Panc1 (cell line): ENCODE measurements around the gene KMT2C.

Experiments used
- CTCF ChIP-seq: fragments of 450-650 bp; IDR thresholded peaks from 2 replicates; pipeline ENCODE4 v1.5.1; 2017; ENCODE audit warnings: mild to moderate bottlenecking
- POLR2AphosphoS5 ChIP-seq: IDR thresholded peaks from 2 replicates; pipeline ENCODE4 v1.6.1; 2012; ENCODE audit warnings: mild to moderate bottlenecking, low read depth, low read length, moderate library complexity
- SIN3A ChIP-seq: IDR thresholded peaks from 2 replicates; pipeline ENCODE4 v1.6.1; 2012; ENCODE audit warnings: low read depth, mild to moderate bottlenecking, low read length, moderate library complexity, borderline replicate concordance; ENCODE audit not compliant: insufficient read depth
- TCF7L2 ChIP-seq: IDR thresholded peaks from 2 replicates; pipeline ENCODE4 v1.6.1; 2011; ENCODE audit warnings: mild to moderate bottlenecking, low read depth, low read length, inconsistent platforms
- TF ChIP-seq, protein P1 (sequence below), 2 experiments: IDR thresholded peaks; 2 replicates each; pipeline ENCODE4 v1.6.1; 2011 to 2012; ENCODE audit warnings: low read depth in 2 of 2, control low read depth in 1 of 2, low read length in 1 of 2, mild to moderate bottlenecking in 1 of 2, moderate library complexity in 1 of 2; ENCODE audit not compliant: insufficient read depth in 1 of 2

DNA sequence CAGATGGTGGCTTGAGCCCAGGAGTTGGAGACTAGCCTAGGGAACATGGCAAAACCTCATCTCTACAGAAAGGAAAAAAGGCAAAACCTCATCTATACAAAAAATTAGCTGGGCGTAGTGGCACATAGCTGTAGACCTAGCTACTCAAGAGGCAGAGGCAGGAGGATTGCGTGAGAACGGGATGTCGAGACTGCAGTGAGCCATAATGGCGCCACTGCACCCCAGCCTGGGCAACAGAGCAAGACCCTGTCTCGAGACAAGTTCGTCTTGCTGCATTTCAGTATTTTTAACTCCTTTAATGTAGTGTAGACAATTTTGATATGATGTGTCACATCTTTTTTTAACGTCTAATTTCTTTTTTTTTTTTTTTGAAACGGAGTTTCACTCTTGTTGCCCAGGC lies 31.4 kb upstream of the KMT2C start:
- TF ChIP-seq, protein P1, sequence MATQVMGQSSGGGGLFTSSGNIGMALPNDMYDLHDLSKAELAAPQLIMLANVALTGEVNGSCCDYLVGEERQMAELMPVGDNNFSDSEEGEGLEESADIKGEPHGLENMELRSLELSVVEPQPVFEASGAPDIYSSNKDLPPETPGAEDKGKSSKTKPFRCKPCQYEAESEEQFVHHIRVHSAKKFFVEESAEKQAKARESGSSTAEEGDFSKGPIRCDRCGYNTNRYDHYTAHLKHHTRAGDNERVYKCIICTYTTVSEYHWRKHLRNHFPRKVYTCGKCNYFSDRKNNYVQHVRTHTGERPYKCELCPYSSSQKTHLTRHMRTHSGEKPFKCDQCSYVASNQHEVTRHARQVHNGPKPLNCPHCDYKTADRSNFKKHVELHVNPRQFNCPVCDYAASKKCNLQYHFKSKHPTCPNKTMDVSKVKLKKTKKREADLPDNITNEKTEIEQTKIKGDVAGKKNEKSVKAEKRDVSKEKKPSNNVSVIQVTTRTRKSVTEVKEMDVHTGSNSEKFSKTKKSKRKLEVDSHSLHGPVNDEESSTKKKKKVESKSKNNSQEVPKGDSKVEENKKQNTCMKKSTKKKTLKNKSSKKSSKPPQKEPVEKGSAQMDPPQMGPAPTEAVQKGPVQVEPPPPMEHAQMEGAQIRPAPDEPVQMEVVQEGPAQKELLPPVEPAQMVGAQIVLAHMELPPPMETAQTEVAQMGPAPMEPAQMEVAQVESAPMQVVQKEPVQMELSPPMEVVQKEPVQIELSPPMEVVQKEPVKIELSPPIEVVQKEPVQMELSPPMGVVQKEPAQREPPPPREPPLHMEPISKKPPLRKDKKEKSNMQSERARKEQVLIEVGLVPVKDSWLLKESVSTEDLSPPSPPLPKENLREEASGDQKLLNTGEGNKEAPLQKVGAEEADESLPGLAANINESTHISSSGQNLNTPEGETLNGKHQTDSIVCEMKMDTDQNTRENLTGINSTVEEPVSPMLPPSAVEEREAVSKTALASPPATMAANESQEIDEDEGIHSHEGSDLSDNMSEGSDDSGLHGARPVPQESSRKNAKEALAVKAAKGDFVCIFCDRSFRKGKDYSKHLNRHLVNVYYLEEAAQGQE (IDR thresholded peaks at IDR 0.05; ENCODE audit: insufficient read depth in 1 of 2, low read depth in 2 of 2, low read length in 1 of 2), result no peak
- TF ChIP-seq POLR2AphosphoS5 (no peak), CTCF (no peak), SIN3A (no peak), TCF7L2 (no peak)
